HEK293 (cell line): ENCODE results near the gene SMIM5.

ENCODE experiments used
- CTCF ChIA-PET: fragments of 350-600 bp; formaldehyde crosslinking; extraction: SDS; loops from one replicate; lab custom pipeline; 2021; ENCODE audit warnings: antibody characterized with exemption; lab: Yijun Ruan, JAX
- POLR2A ChIA-PET: fragments of 300-600 bp; formaldehyde crosslinking; extraction: SDS; loops from one replicate; lab custom pipeline; 2020; ENCODE audit warnings: antibody characterized with exemption, inconsistent platforms; lab: Yijun Ruan, JAX
- H3K27ac ChIP-seq: fragments of 200-500 bp; sonication (Bioruptor generic); 2 replicates; pipeline ENCODE4 v1.5.1; 2014; ENCODE audit warnings: low read depth, low read length, control low read depth, inconsistent platforms; ENCODE audit errors: extremely low read depth
- H3K36me3 ChIP-seq, 2 experiments: fragments of 200-500 bp in 1 of 2; sonication (Bioruptor generic) in 1 of 2; 1 replicate in 1 of 2; 2 replicates in 1 of 2; pipeline ENCODE4 v1.5.1; 2014 to 2017; ENCODE audit warnings: inconsistent platforms in 2 of 2, low read length in 2 of 2; ENCODE audit not compliant: control insufficient read depth in 2 of 2, insufficient read depth in 1 of 2
- H3K4me1 ChIP-seq: fragments of 200-500 bp; sonication (Bioruptor generic); 2 replicates; pipeline ENCODE4 v1.5.1; 2014; ENCODE audit warnings: mild to moderate bottlenecking, low read length, inconsistent platforms; ENCODE audit not compliant: control insufficient read depth, insufficient read depth
- H3K4me3 ChIP-seq: 2 replicates; pipeline ENCODE4 v1.5.1; 2011; ENCODE audit warnings: low read depth, mild to moderate bottlenecking, control low read depth, low read length, moderate library complexity
- H3K9me3 ChIP-seq: fragments of 200-500 bp; sonication (Bioruptor generic); 2 replicates; pipeline ENCODE4 v1.5.1; 2014; ENCODE audit warnings: low read depth, low read length, inconsistent platforms; ENCODE audit not compliant: control insufficient read depth, insufficient read depth
- BCL11A ChIP-seq: fragments of 450-650 bp; formaldehyde crosslinking; IDR thresholded peaks from 2 replicates; pipeline ENCODE4 v1.5.1; 2016; ENCODE audit warnings: low read depth, missing biosample characterization, missing genetic modification characterization
- BCL11B ChIP-seq: fragments of 450-650 bp; formaldehyde crosslinking; IDR thresholded peaks from 2 replicates; pipeline ENCODE4 v1.5.1; 2016; ENCODE audit warnings: low read depth, missing biosample characterization, missing genetic modification characterization
- EGR2 ChIP-seq: fragments of 450-650 bp; formaldehyde crosslinking; IDR thresholded peaks from 2 replicates; pipeline ENCODE4 v1.5.1; 2016; ENCODE audit warnings: low read depth, missing biosample characterization, missing genetic modification characterization
- GFI1B ChIP-seq: fragments of 450-650 bp; formaldehyde crosslinking; IDR thresholded peaks from 2 replicates; pipeline ENCODE4 v1.5.1; 2016; ENCODE audit warnings: missing biosample characterization, missing genetic modification characterization
- KLF9 ChIP-seq: fragments of 450-650 bp; formaldehyde crosslinking; IDR thresholded peaks from 2 replicates; pipeline ENCODE4 v1.5.1; 2016; ENCODE audit warnings: missing biosample characterization, missing genetic modification characterization, low read depth
- OVOL3 ChIP-seq: fragments of 450-650 bp; formaldehyde crosslinking; IDR thresholded peaks from 2 replicates; pipeline ENCODE4 v1.5.1; 2016; ENCODE audit warnings: missing biosample characterization, missing genetic modification characterization
- YY1 ChIP-seq: fragments of 450-650 bp; formaldehyde crosslinking; IDR thresholded peaks from 2 replicates; pipeline ENCODE4 v1.5.1; 2018; ENCODE audit warnings: missing biosample characterization, missing genetic modification characterization
- ZFHX2 ChIP-seq: fragments of 450-650 bp; formaldehyde crosslinking; conservative IDR thresholded peaks from 2 replicates; pipeline ENCODE4 v1.5.1; 2016; ENCODE audit warnings: missing biosample characterization, missing genetic modification characterization
- ZNF10 ChIP-seq: fragments of 450-650 bp; formaldehyde crosslinking; IDR thresholded peaks from 2 replicates; pipeline ENCODE4 v1.5.1; 2017; ENCODE audit warnings: missing biosample characterization, missing genetic modification characterization
- ZNF155 ChIP-seq: fragments of 450-650 bp; formaldehyde crosslinking; IDR thresholded peaks from 2 replicates; pipeline ENCODE4 v1.5.1; 2016; ENCODE audit warnings: missing biosample characterization, missing genetic modification characterization
- ZNF311 ChIP-seq: fragments of 450-650 bp; formaldehyde crosslinking; IDR thresholded peaks from 2 replicates; pipeline ENCODE4 v1.5.1; 2017; ENCODE audit warnings: missing biosample characterization, missing genetic modification characterization, borderline replicate concordance
- ZNF335 ChIP-seq: fragments of 450-650 bp; formaldehyde crosslinking; conservative IDR thresholded peaks from 2 replicates; pipeline ENCODE4 v1.5.1; 2016; ENCODE audit warnings: missing biosample characterization, missing genetic modification characterization
- ZNF423 ChIP-seq: fragments of 450-650 bp; formaldehyde crosslinking; IDR thresholded peaks from 2 replicates; pipeline ENCODE4 v1.5.1; 2016; ENCODE audit warnings: missing biosample characterization, missing genetic modification characterization
- ZNF530 ChIP-seq: fragments of 450-650 bp; formaldehyde crosslinking; IDR thresholded peaks from 2 replicates; pipeline ENCODE4 v1.5.1; 2016; ENCODE audit warnings: low read depth, missing biosample characterization, missing genetic modification characterization
- ZNF571 ChIP-seq: fragments of 450-650 bp; formaldehyde crosslinking; IDR thresholded peaks from 2 replicates; pipeline ENCODE4 v1.5.0; 2017; ENCODE audit warnings: missing biosample characterization, missing genetic modification characterization
- ZNF600 ChIP-seq: fragments of 450-650 bp; formaldehyde crosslinking; IDR thresholded peaks from 2 replicates; pipeline ENCODE4 v1.5.1; 2016; ENCODE audit warnings: missing biosample characterization, missing genetic modification characterization
- TF ChIP-seq, protein P1 (sequence below): fragments of 450-650 bp; formaldehyde crosslinking; IDR thresholded peaks from 2 replicates; pipeline ENCODE4 v1.5.1; 2017; ENCODE audit warnings: missing biosample characterization, missing genetic modification characterization
- TF ChIP-seq, protein P2 (sequence below): fragments of 450-650 bp; formaldehyde crosslinking; IDR thresholded peaks from 2 replicates; pipeline ENCODE4 v1.5.1; 2016; ENCODE audit warnings: missing biosample characterization, missing genetic modification characterization
- TF ChIP-seq, protein P3 (sequence below): fragments of 450-650 bp; formaldehyde crosslinking; IDR thresholded peaks from 2 replicates; pipeline ENCODE4 v1.5.1; 2016; ENCODE audit warnings: missing biosample characterization, missing genetic modification characterization
- TF ChIP-seq, protein P4 (sequence below): fragments of 450-650 bp; formaldehyde crosslinking; IDR thresholded peaks from 2 replicates; pipeline ENCODE4 v1.5.1; 2016; ENCODE audit warnings: missing biosample characterization, missing genetic modification characterization
- TF ChIP-seq, protein P5 (sequence below): fragments of 450-650 bp; formaldehyde crosslinking; IDR thresholded peaks from 2 replicates; pipeline ENCODE4 v1.5.1; 2016; ENCODE audit warnings: missing biosample characterization, missing genetic modification characterization

SMIM5 gene

DNA sequence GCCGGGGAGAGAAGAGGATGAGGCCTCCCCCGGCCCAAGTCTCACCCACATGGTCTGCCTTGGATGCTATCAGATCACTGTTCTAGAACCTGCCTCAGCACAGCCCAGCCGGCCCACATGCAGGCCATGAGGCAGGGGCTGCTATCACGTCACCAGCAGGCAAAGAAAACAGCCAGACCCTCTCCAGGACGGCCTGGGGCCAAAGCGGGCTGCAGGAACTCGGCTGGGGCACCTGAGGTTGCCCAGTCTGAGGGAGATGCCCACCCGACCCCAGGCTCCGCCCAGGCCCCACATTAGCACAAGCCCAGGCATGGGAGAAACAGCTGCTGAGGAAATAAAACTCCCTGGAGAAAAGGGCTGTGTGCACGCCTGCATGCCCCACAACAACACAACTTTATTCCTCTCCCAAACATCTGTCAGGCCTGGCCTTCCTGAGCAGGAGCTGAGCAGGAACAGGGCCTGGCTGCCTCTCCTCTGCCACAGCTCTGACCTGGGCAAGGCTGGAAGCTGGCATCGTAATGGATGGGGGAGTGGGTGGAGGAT is 6.7 kb upstream of the SMIM5 start:
- Histone ChIP-seq H3K27ac (no peak overlapping the region), H3K4me3 (no peak overlapping the region), H3K4me1 (no peaks in the 10 kb centered on the region)
- CTCF ChIA-PET = interaction anchor here (0.6 to 5.0 kb wide), 16 partner anchors 6 to 154 kb away, joined by 3 to 50 read pairs (median 7); partner anchors contain the start of gene SMIM5
- no peak for TF ChIP-seq ZNF311 (tag by site-specific recombination)
- TF ChIP-seq OVOL3 (tag by site-specific recombination) = no peak
- TF ChIP-seq, protein P1, sequence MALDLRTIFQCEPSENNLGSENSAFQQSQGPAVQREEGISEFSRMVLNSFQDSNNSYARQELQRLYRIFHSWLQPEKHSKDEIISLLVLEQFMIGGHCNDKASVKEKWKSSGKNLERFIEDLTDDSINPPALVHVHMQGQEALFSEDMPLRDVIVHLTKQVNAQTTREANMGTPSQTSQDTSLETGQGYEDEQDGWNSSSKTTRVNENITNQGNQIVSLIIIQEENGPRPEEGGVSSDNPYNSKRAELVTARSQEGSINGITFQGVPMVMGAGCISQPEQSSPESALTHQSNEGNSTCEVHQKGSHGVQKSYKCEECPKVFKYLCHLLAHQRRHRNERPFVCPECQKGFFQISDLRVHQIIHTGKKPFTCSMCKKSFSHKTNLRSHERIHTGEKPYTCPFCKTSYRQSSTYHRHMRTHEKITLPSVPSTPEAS = no peak
- no peak for TF ChIP-seq ZNF335 (tag by site-specific recombination)
- no peak for TF ChIP-seq GFI1B (tag by site-specific recombination)
- TF ChIP-seq, protein P2, sequence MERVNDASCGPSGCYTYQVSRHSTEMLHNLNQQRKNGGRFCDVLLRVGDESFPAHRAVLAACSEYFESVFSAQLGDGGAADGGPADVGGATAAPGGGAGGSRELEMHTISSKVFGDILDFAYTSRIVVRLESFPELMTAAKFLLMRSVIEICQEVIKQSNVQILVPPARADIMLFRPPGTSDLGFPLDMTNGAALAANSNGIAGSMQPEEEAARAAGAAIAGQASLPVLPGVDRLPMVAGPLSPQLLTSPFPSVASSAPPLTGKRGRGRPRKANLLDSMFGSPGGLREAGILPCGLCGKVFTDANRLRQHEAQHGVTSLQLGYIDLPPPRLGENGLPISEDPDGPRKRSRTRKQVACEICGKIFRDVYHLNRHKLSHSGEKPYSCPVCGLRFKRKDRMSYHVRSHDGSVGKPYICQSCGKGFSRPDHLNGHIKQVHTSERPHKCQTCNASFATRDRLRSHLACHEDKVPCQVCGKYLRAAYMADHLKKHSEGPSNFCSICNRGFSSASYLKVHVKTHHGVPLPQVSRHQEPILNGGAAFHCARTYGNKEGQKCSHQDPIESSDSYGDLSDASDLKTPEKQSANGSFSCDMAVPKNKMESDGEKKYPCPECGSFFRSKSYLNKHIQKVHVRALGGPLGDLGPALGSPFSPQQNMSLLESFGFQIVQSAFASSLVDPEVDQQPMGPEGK (tag by site-specific recombination) = no peak
- TF ChIP-seq ZNF423 = no peak
- TF ChIP-seq YY1 (tag by site-specific recombination) = no peak
- TF ChIP-seq ZNF571 = no peak
- peak; percentile 33; the same call in 1 of the 2 replicates for TF ChIP-seq EGR2 (tag by site-specific recombination)
- no peak for TF ChIP-seq KLF9 (tag by site-specific recombination)
- TF ChIP-seq ZFHX2 (tag by site-specific recombination) = peak; percentile 34; the same call in 1 of the 2 replicates
- no peak for TF ChIP-seq ZNF10 (tag by site-specific recombination)
- TF ChIP-seq ZNF530 (tag by site-specific recombination) = no peak
- TF ChIP-seq, protein P3, sequence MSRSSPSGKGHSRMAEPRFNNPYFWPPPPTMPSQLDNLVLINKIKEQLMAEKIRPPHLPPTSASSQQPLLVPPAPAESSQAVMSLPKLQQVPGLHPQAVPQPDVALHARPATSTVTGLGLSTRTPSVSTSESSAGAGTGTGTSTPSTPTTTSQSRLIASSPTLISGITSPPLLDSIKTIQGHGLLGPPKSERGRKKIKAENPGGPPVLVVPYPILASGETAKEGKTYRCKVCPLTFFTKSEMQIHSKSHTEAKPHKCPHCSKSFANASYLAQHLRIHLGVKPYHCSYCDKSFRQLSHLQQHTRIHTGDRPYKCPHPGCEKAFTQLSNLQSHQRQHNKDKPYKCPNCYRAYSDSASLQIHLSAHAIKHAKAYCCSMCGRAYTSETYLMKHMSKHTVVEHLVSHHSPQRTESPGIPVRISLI = no peak
- TF ChIP-seq, all 188 proteins: peak for 2
- POLR2A ChIA-PET = no interaction called here
- H3K36me3 ChIP-seq = peaks cover 0 to 48% of the 10 kb centered on the region in 2 experiments; a peak in 1 of 3 replicates
- H3K9me3 ChIP-seq = no peaks in the 10 kb centered on the region

DNA sequence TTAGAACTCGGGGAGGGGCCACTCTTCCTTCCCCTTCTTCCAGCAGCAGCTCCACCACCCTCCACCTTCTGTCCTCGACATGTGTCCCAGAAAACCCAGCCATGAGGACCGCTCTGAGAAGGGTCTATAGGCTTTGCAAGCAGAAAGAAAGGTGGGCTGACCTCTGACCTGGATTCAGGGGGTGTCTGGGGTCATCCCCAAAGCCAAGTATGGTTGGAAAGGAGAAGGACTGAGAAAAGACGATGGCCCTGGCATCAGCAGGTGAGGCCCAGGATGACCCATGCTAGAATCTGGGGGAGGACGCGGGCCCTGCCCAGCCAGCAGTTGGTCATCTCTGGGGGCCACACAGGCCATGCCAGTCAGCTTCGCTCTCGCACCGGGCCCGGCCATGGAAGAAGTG is 6.1 kb upstream of the SMIM5 start:
- Histone ChIP-seq H3K9me3 (no peaks in the 10 kb centered on the region), H3K4me1 (no peaks in the 10 kb centered on the region), H3K36me3 (peaks cover 0 to 53% of the 10 kb centered on the region in 2 experiments; a peak in 1 of 3 replicates), H3K27ac (no peak overlapping the region), H3K4me3 (no peak overlapping the region)
- ChIA-PET CTCF (interaction anchor here (1.1 to 5.0 kb wide), 6 partner anchors 8 to 154 kb away, joined by 3 to 50 read pairs (median 7); no protein-coding TSS in a partner anchor), POLR2A (no interaction called here)
- TF ChIP-seq BCL11A (tag by site-specific recombination) (peak; percentile 63; the same call in 1 of the 2 replicates), ZNF155 (tag by site-specific recombination) (no peak), ZNF600 (tag by site-specific recombination) (no peak), BCL11B (tag by site-specific recombination) (0 out of 2 replicates have a peak, but pooled peaks have one; percentile 71)
- TF ChIP-seq, protein P4, sequence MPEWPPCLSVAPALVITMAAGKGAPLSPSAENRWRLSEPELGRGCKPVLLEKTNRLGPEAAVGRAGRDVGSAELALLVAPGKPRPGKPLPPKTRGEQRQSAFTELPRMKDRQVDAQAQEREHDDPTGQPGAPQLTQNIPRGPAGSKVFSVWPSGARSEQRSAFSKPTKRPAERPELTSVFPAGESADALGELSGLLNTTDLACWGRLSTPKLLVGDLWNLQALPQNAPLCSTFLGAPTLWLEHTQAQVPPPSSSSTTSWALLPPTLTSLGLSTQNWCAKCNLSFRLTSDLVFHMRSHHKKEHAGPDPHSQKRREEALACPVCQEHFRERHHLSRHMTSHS (tag by site-specific recombination) = no peak
- TF ChIP-seq, protein P5, sequence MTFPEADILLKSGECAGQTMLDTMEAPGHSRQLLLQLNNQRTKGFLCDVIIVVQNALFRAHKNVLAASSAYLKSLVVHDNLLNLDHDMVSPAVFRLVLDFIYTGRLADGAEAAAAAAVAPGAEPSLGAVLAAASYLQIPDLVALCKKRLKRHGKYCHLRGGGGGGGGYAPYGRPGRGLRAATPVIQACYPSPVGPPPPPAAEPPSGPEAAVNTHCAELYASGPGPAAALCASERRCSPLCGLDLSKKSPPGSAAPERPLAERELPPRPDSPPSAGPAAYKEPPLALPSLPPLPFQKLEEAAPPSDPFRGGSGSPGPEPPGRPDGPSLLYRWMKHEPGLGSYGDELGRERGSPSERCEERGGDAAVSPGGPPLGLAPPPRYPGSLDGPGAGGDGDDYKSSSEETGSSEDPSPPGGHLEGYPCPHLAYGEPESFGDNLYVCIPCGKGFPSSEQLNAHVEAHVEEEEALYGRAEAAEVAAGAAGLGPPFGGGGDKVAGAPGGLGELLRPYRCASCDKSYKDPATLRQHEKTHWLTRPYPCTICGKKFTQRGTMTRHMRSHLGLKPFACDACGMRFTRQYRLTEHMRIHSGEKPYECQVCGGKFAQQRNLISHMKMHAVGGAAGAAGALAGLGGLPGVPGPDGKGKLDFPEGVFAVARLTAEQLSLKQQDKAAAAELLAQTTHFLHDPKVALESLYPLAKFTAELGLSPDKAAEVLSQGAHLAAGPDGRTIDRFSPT = 0 out of 2 replicates have a peak, but pooled peaks have one; percentile 20
